PC-3 (cell line): Measurements from ENCODE around the gene FAM107A. TPM values are rescaled to one million over a fixed set of nuclear protein-coding genes. Genes with fewer than 3 reads are reported as not detected.

ENCODE experiments used
- ATAC-seq: fragments of 200-7000 bp; cut with Tn5 transposase; 2 replicates; pipeline ENCODE4 v1.9.1; 2020; ENCODE audit warnings: mild to moderate bottlenecking, moderate library complexity
- BruUV-seq: library from RNA; stranded (reverse); fragments of 400-500 nt; replicated peaks from 2 replicates; lab custom pipeline; 2021; lab: Mats Ljungman, UMichigan
- CTCF ChIA-PET: fragments of 300-600 bp; sonication (Branson Sonifier 250); formaldehyde crosslinking; loops from one replicate; lab custom pipeline; 2022; ENCODE audit warnings: antibody characterized with exemption; lab: Charles Lee
- POLR2A ChIA-PET: fragments of 300-600 bp; sonication (Branson Sonifier 250); formaldehyde crosslinking; loops from one replicate; lab custom pipeline; 2022; ENCODE audit warnings: antibody characterized with exemption; ENCODE audit not compliant: unreplicated experiment; lab: Charles Lee
- DNase-seq: peaks from one replicate; pipeline ENCODE4 v3.0.0-alpha.2; 2015
- H2AFZ ChIP-seq: fragments of 300-600 bp; sonication (generic); 2 replicates; pipeline ENCODE4 v1.6.0; 2016; ENCODE audit warnings: antibody characterized with exemption, low read length
- H3F3A ChIP-seq: fragments of 300-600 bp; sonication (generic); one replicate; pipeline ENCODE4 v1.6.0; 2017; ENCODE audit warnings: antibody characterized with exemption, low read length, control low read depth, mild to moderate bottlenecking; ENCODE audit not compliant: unreplicated experiment
- H3K27ac ChIP-seq: fragments of 300-600 bp; sonication (generic); 2 replicates; pipeline ENCODE4 v1.5.1; 2016; ENCODE audit warnings: mild to moderate bottlenecking, low read length
- H3K27me3 ChIP-seq: fragments of 300-600 bp; sonication (generic); 2 replicates; pipeline ENCODE4 v1.6.1; 2016; ENCODE audit warnings: low read length, mixed read lengths
- H3K36me3 ChIP-seq: fragments of 300-600 bp; sonication (generic); 2 replicates; pipeline ENCODE4 v1.6.1; 2016; ENCODE audit warnings: low read depth, mixed run types, low read length, mixed read lengths
- H3K4me1 ChIP-seq: fragments of 300-600 bp; sonication (generic); 2 replicates; pipeline ENCODE4 v1.5.1; 2016; ENCODE audit warnings: low read length; ENCODE audit not compliant: insufficient read depth
- H3K4me2 ChIP-seq: fragments of 300-600 bp; sonication (generic); 2 replicates; pipeline ENCODE4 v1.6.0; 2016; ENCODE audit warnings: low read length
- H3K4me3 ChIP-seq: fragments of 300-600 bp; sonication (generic); 2 replicates; pipeline ENCODE4 v1.5.1; 2016; ENCODE audit warnings: mild to moderate bottlenecking, low read length, mixed read lengths
- H3K79me2 ChIP-seq: fragments of 300-600 bp; sonication (generic); 2 replicates; pipeline ENCODE4 v1.6.1; 2017; ENCODE audit warnings: low read length, mixed read lengths
- H3K9ac ChIP-seq: fragments of 300-600 bp; sonication (generic); 2 replicates; pipeline ENCODE4 v1.6.0; 2016; ENCODE audit warnings: mild to moderate bottlenecking, low read length
- H3K9me2 ChIP-seq: fragments of 300-600 bp; sonication (generic); replicated peaks from 2 replicates; pipeline ENCODE4 v1.6.1; 2016; ENCODE audit warnings: mixed run types, low read length, mixed read lengths
- H3K9me3 ChIP-seq: fragments of 300-600 bp; sonication (generic); 2 replicates; pipeline ENCODE4 v1.6.1; 2016; ENCODE audit warnings: low read length, mixed read lengths
- H4K20me1 ChIP-seq: fragments of 300-600 bp; sonication (generic); 2 replicates; pipeline ENCODE4 v1.6.1; 2016; ENCODE audit warnings: low read length, mixed read lengths
- CTCF ChIP-seq: fragments of 300-600 bp; sonication (generic); conservative IDR thresholded peaks from 2 replicates; pipeline ENCODE4 v1.5.1; 2017; ENCODE audit warnings: antibody characterized with exemption, low read depth, mild to moderate bottlenecking, low read length
- EZH2 ChIP-seq: fragments of 300-600 bp; sonication (generic); IDR thresholded peaks from one replicate; pipeline ENCODE4 v1.6.1; 2017; ENCODE audit warnings: antibody characterized with exemption, mild to moderate bottlenecking, low read length; ENCODE audit not compliant: unreplicated experiment
- EZH2phosphoT487 ChIP-seq: fragments of 300-600 bp; sonication (generic); IDR thresholded peaks from 2 replicates; pipeline ENCODE4 v1.6.1; 2018; ENCODE audit warnings: mild to moderate bottlenecking, antibody characterized with exemption, low read length, borderline replicate concordance
- intact Hi-C: fragments of 100-400 bp; cut with micrococcal nuclease; formaldehyde crosslinking; loops from 2 replicates; pipeline ENCODE4 v1.9.0; 2023
- total RNA-seq: library from RNA; depleted of rRNA; stranded (reverse); fragments of >200 nt; gene quantifications from 2 replicates; pipeline ENCODE4 v1.2.3, GENCODE V29; 2014

Gene FAM107A
- total RNA-seq, 1 experiment from 2014 or later, result 0.07 TPM

- Histone ChIP-seq H3F3A (no peaks in the 10 kb centered on the region), H3K9ac (no peak overlapping the region), H3K4me1 (peaks cover 12% of the 10 kb centered on the region; the same call in 1 of the 2 replicates), H3K9me2 (no peaks in the 10 kb centered on the region), H3K4me3 (no peak overlapping the region), H3K36me3 (no peaks in the 10 kb centered on the region), H3K4me2 (peak overlapping the region; percentile 44), H3K9me3 (no peaks in the 10 kb centered on the region), H3K79me2 (no peaks in the 10 kb centered on the region), H4K20me1 (no peaks in the 10 kb centered on the region), H3K27ac (no peak overlapping the region), H2AFZ (peak overlapping the region; percentile 49; the same call in 1 of the 2 replicates), H3K27me3 (no peaks in the 10 kb centered on the region)
- POLR2A ChIA-PET, result no interaction called here
- no TSS peak for BruUV-seq
- ATAC-seq, result peak; percentile 87
- intact Hi-C loops, result loop anchor here (1.0 to 2.0 kb wide), 6 partner anchors 41 to 226 kb away; partner anchors contain the start of genes HTD2, KCTD6, PXK and RPP14
- CTCF ChIA-PET, result interaction anchor here (0.5 to 0.6 kb wide), 2 partner anchors 31 to 84 kb away, joined by 3 read pairs; no protein-coding TSS in a partner anchor
- DNase-seq, result peak; percentile 90
- TF ChIP-seq CTCF (peak; percentile 97), EZH2 (no peak), EZH2phosphoT487 (no peak)
Measured at GRCh38 chr3:58532794-58533220, 44.4 kb downstream of the FAM107A start.

GRCh38 chr3:58531956-58532355, 45.2 kb downstream of the FAM107A start:
- Histone ChIP-seq H3K9me3 (no peaks in the 10 kb centered on the region), H3K79me2 (no peaks in the 10 kb centered on the region), H2AFZ (no peak overlapping the region; the same call in 1 of the 2 replicates), H3F3A (no peaks in the 10 kb centered on the region), H4K20me1 (no peaks in the 10 kb centered on the region), H3K9ac (no peak overlapping the region), H3K36me3 (no peaks in the 10 kb centered on the region), H3K27me3 (no peaks in the 10 kb centered on the region), H3K9me2 (no peaks in the 10 kb centered on the region), H3K4me1 (peaks cover 12% of the 10 kb centered on the region; the same call in 1 of the 2 replicates), H3K4me3 (no peak overlapping the region), H3K4me2 (no peak overlapping the region), H3K27ac (no peak overlapping the region)
- ATAC-seq (peak; percentile 23; the same call in 1 of the 2 replicates), DNase-seq (peak; percentile 55)
- no TSS peak for BruUV-seq
- POLR2A ChIA-PET, result no interaction called here
- TF ChIP-seq EZH2 (no peak), CTCF (peak; percentile 73)
- CTCF ChIA-PET, result no interaction called here
- intact Hi-C loops, result loop anchor here (1.0 to 2.0 kb wide), 6 partner anchors 40 to 225 kb away; partner anchors contain the start of genes HTD2, KCTD6, PXK and RPP14

GRCh38 chr3:58531555-58531954, 45.6 kb downstream of the FAM107A start:
- no peak overlapping the region for H2AFZ ChIP-seq
- no peaks in the 10 kb centered on the region for H3K9me2 ChIP-seq
- no peak overlapping the region for H3K9ac ChIP-seq
- H3F3A ChIP-seq, result no peaks in the 10 kb centered on the region
- CTCF ChIA-PET, result no interaction called here
- no peak overlapping the region for H3K4me2 ChIP-seq
- no peaks in the 10 kb centered on the region for H3K27me3 ChIP-seq
- DNase-seq (no peak), ATAC-seq (no peak)
- H3K4me1 ChIP-seq, result peaks cover 13% of the 10 kb centered on the region
- no peaks in the 10 kb centered on the region for H3K9me3 ChIP-seq
- H3K36me3 ChIP-seq, result no peaks in the 10 kb centered on the region
- H4K20me1 ChIP-seq, result no peaks in the 10 kb centered on the region
- POLR2A ChIA-PET, result no interaction called here
- intact Hi-C loops, result no loop called here
- H3K27ac ChIP-seq, result no peak overlapping the region
- BruUV-seq, result no TSS peak
- H3K79me2 ChIP-seq, result no peaks in the 10 kb centered on the region
- TF ChIP-seq EZH2, result no peak
- no peak for TF ChIP-seq CTCF
- TF ChIP-seq EZH2phosphoT487, result no peak
- H3K4me3 ChIP-seq, result no peak overlapping the region
